ENCODE data around the gene COL4A2.

- TF ChIP-seq POLR2A (IDR thresholded peaks at IDR 0.05) (no peak), CTCF (IDR thresholded peaks at IDR 0.05) (no peak)
Measured at GRCh38 chr13:110322126-110322827, 15.2 kb downstream of the COL4A2 start.
